GM06990 (cell line): Measurements from ENCODE around the gene GTF2A1.

ENCODE experiments used
- DNase-seq: peaks from one replicate; pipeline ENCODE4 v3.0.0-alpha.2; 2011; ENCODE audit not compliant: insufficient read length; ENCODE audit errors: extremely low read depth
- H3K27me3 ChIP-seq: replicated peaks from 2 replicates; pipeline ENCODE4 v1.6.0; 2011; ENCODE audit warnings: low read length; ENCODE audit not compliant: control insufficient read depth, insufficient read depth
- H3K36me3 ChIP-seq: 2 replicates; pipeline ENCODE4 v1.5.1; 2011; ENCODE audit warnings: low read length; ENCODE audit not compliant: control insufficient read depth, insufficient read depth
- H3K4me3 ChIP-seq: replicated peaks from 2 replicates; pipeline ENCODE4 v1.5.1; 2011; ENCODE audit warnings: low read depth, mild to moderate bottlenecking, control low read depth, low read length
- CTCF ChIP-seq: IDR thresholded peaks from 2 replicates; pipeline ENCODE4 v1.5.1; 2011; ENCODE audit warnings: low read length, control low read depth, mild to moderate bottlenecking, inconsistent platforms; ENCODE audit not compliant: insufficient read depth, poor library complexity, severe bottlenecking

Gene GTF2A1

GRCh38 chr14:81205639-81206038, 15.1 kb downstream of the GTF2A1 start:
- no peak overlapping the region for H3K4me3 ChIP-seq
- peaks cover 8% of the 10 kb centered on the region for H3K36me3 ChIP-seq
- DNase-seq: no peak
- no peak for TF ChIP-seq CTCF
- H3K27me3 ChIP-seq: no peaks in the 10 kb centered on the region

- Histone ChIP-seq H3K36me3 (peaks cover 6% of the 10 kb centered on the region), H3K4me3 (no peak overlapping the region), H3K27me3 (no peaks in the 10 kb centered on the region)
- TF ChIP-seq CTCF: no peak
- DNase-seq: no peak
Observed at GRCh38 chr14:81200054-81200453, 20.7 kb downstream of the GTF2A1 start.

GRCh38 chr14:81199084-81199483, 21.7 kb downstream of the GTF2A1 start:
- Histone ChIP-seq H3K27me3 (no peaks in the 10 kb centered on the region), H3K36me3 (peaks cover 7% of the 10 kb centered on the region), H3K4me3 (no peak overlapping the region)
- no peak for DNase-seq
- no peak for TF ChIP-seq CTCF

- Histone ChIP-seq H3K36me3 (peaks cover 10% of the 10 kb centered on the region), H3K4me3 (no peak overlapping the region), H3K27me3 (no peaks in the 10 kb centered on the region)
- no peak for DNase-seq
- no peak for TF ChIP-seq CTCF
Observed at GRCh38 chr14:81198651-81199050, 22.1 kb downstream of the GTF2A1 start.

- peaks cover 8% of the 10 kb centered on the region for H3K36me3 ChIP-seq
- TF ChIP-seq CTCF: no peak
- no peak overlapping the region for H3K4me3 ChIP-seq
- DNase-seq: no peak
- no peaks in the 10 kb centered on the region for H3K27me3 ChIP-seq
Observed at GRCh38 chr14:81193924-81194633, 26.7 kb downstream of the GTF2A1 start.

GRCh38 chr14:81192594-81192993, 28.2 kb downstream of the GTF2A1 start:
- no peak overlapping the region for H3K4me3 ChIP-seq
- peaks cover 8% of the 10 kb centered on the region for H3K36me3 ChIP-seq
- TF ChIP-seq CTCF: no peak
- no peaks in the 10 kb centered on the region for H3K27me3 ChIP-seq
- DNase-seq: no peak
